Measurements from ENCODE around the gene LSS. TPM values are rescaled to one million over a fixed set of nuclear protein-coding genes. Genes with fewer than 3 reads are reported as not detected.

Gene LSS
- total RNA-seq, 6 donors from 2014 or later: 71.7 to 266 (median 135) TPM

GRCh38 chr21:46161633-46162592 is 66.7 kb downstream of the LSS start:
- 49 to 94% methylated on average over 13 to 72 of the region's 72 CpGs for whole genome bisulfite sequencing, 2 donors
- peak in 1 of 2 donors; percentile 32 for ATAC-seq (ENCODE audit: low FRiP score in 2 of 2)
- Histone ChIP-seq H3K4me1 (peaks cover 0 to 7% (median 0%) of the 10 kb centered on the region in 4 donors), H3K27me3 (no peaks in the 10 kb centered on the region), H3K27ac (no peak overlapping the region), H3K36me3 (peaks cover 0 to 7% (median 2%) of the 10 kb centered on the region in 4 donors), H3K9me3 (no peaks in the 10 kb centered on the region), H3K4me3 (no peak overlapping the region)
- DNase-seq: peak in 1 of 2 donors; percentile 79
- no peak for TF ChIP-seq POLR2A (IDR thresholded peaks at IDR 0.05)
- no peak for TF ChIP-seq CTCF (IDR thresholded peaks at IDR 0.05)
- TF ChIP-seq EP300 (IDR thresholded peaks at IDR 0.05): no peak
- TF ChIP-seq POLR2AphosphoS5 (IDR thresholded peaks at IDR 0.05): no peak

GRCh38 chr21:46160907-46161632 is 67.5 kb downstream of the LSS start:
- peak overlapping the region in 1 of 4 donors; percentile 6 for H3K4me3 ChIP-seq
- WGBS, 2 donors: 66 to 98% methylated on average over 35 to 66 of the region's 72 CpGs
- DNase-seq: peak in 1 of 2 donors; percentile 84

GRCh38 chr21:46160657-46160906 is 68.0 kb downstream of the LSS start:
- 87 to 97% methylated on average over 11 to 16 of the region's 22 CpGs for WGBS, 2 donors
- DNase-seq (peak in 1 of 2 donors; percentile 74), ATAC-seq (ENCODE audit: low FRiP score in 2 of 2) (no peak)
- H3K4me3 ChIP-seq: no peak overlapping the region
- TF ChIP-seq CTCF (IDR thresholded peaks at IDR 0.05) (no peak), POLR2A (IDR thresholded peaks at IDR 0.05) (no peak), EP300 (IDR thresholded peaks at IDR 0.05) (no peak), POLR2AphosphoS5 (IDR thresholded peaks at IDR 0.05) (no peak)
- peaks cover 0 to 7% (median 2%) of the 10 kb centered on the region in 4 donors for H3K36me3 ChIP-seq
- no peaks in the 10 kb centered on the region for H3K9me3 ChIP-seq
- H3K4me1 ChIP-seq: peaks cover 0 to 7% (median 0%) of the 10 kb centered on the region in 4 donors
- H3K27ac ChIP-seq: no peak overlapping the region
- H3K27me3 ChIP-seq: no peaks in the 10 kb centered on the region

More at GRCh38 chr21:46160907-46161632, 67.5 kb downstream of the LSS start:
- Histone ChIP-seq H3K36me3 (peaks cover 0 to 7% (median 2%) of the 10 kb centered on the region in 4 donors), H3K4me1 (peaks cover 0 to 7% (median 0%) of the 10 kb centered on the region in 4 donors), H3K9me3 (no peaks in the 10 kb centered on the region), H3K27me3 (no peaks in the 10 kb centered on the region), H3K27ac (no peak overlapping the region)
- TF ChIP-seq POLR2A (IDR thresholded peaks at IDR 0.05) (no peak), POLR2AphosphoS5 (IDR thresholded peaks at IDR 0.05) (no peak), EP300 (IDR thresholded peaks at IDR 0.05) (no peak), CTCF (IDR thresholded peaks at IDR 0.05) (no peak)
- ATAC-seq (ENCODE audit: low FRiP score in 2 of 2): no peak

GRCh38 chr21:46159841-46160656 is 68.5 kb downstream of the LSS start:
- TF ChIP-seq CTCF (IDR thresholded peaks at IDR 0.05) (no peak), POLR2AphosphoS5 (IDR thresholded peaks at IDR 0.05) (no peak), POLR2A (IDR thresholded peaks at IDR 0.05) (no peak), EP300 (IDR thresholded peaks at IDR 0.05) (no peak)
- Histone ChIP-seq H3K27me3 (no peaks in the 10 kb centered on the region), H3K27ac (no peak overlapping the region), H3K36me3 (peaks cover 0 to 7% (median 2%) of the 10 kb centered on the region in 4 donors), H3K9me3 (no peaks in the 10 kb centered on the region), H3K4me1 (peaks cover 0 to 7% (median 0%) of the 10 kb centered on the region in 4 donors), H3K4me3 (no peak overlapping the region)
- DNase-seq (peak in 1 of 2 donors; percentile 53), ATAC-seq (ENCODE audit: low FRiP score in 2 of 2) (no peak)
- whole genome bisulfite sequencing, 2 donors: 77 to 96% methylated on average over 7 to 21 of the region's 32 CpGs
